Stimulated activated CD8-positive, alpha-beta memory T cell treated with anti-CD3 and anti-CD28 coated beads, Interleukin-15, amount 100 ng/mL, for 48 hours (primary cell): ENCODE data around the gene RASSF7.

Source experiments
- DNase-seq, 2 donors: peaks; one replicate each; pipeline ENCODE4 v3.0.0-alpha.2; 2020; ENCODE audit warnings: low read depth in 2 of 2

Gene RASSF7

GRCh38 chr11:586376-587316 lies 25.9 kb downstream of the RASSF7 start:
- no peak for DNase-seq

GRCh38 chr11:587546-587945 lies 26.8 kb downstream of the RASSF7 start:
- DNase-seq = no peak

- peak; percentile 58 to 67 for DNase-seq
Observed at GRCh38 chr11:587978-588380, 27.2 kb downstream of the RASSF7 start.

- no peak for DNase-seq
Observed at GRCh38 chr11:589798-590197, 29.0 kb downstream of the RASSF7 start.

GRCh38 chr11:590997-591396 lies 30.2 kb downstream of the RASSF7 start:
- no peak for DNase-seq

- DNase-seq = no peak
Observed at GRCh38 chr11:592501-592900, 31.7 kb downstream of the RASSF7 start.

GRCh38 chr11:592918-593317 lies 32.1 kb downstream of the RASSF7 start:
- DNase-seq = no peak

GRCh38 chr11:593347-593746 lies 32.6 kb downstream of the RASSF7 start:
- DNase-seq = no peak

- no peak for DNase-seq
Observed at GRCh38 chr11:595400-595799, 34.6 kb downstream of the RASSF7 start.

- peak in 1 of 2 donors; percentile 27 for DNase-seq
Observed at GRCh38 chr11:596374-596773, 35.6 kb downstream of the RASSF7 start.

- no peak for DNase-seq
Observed at GRCh38 chr11:597166-597725, 36.5 kb downstream of the RASSF7 start.

- no peak for DNase-seq
Observed at GRCh38 chr11:598005-598680, 37.4 kb downstream of the RASSF7 start.

- DNase-seq = no peak
Observed at GRCh38 chr11:601573-602245, 40.9 kb downstream of the RASSF7 start.

GRCh38 chr11:603154-603553 lies 42.4 kb downstream of the RASSF7 start:
- no peak for DNase-seq

- no peak for DNase-seq
Observed at GRCh38 chr11:605286-606129, 44.7 kb downstream of the RASSF7 start.

GRCh38 chr11:606245-606644 lies 45.5 kb downstream of the RASSF7 start:
- DNase-seq = no peak

GRCh38 chr11:607020-607780 lies 46.4 kb downstream of the RASSF7 start:
- no peak for DNase-seq

- DNase-seq = no peak
Observed at GRCh38 chr11:607971-608659, 47.3 kb downstream of the RASSF7 start.

- DNase-seq = no peak
Observed at GRCh38 chr11:608791-609251, 48.1 kb downstream of the RASSF7 start.

GRCh38 chr11:609341-609811 lies 48.6 kb downstream of the RASSF7 start:
- no peak for DNase-seq
